NCI-H2196 treated with DMSO at 0.1 percent for 48 hours (cell line): Measurements from ENCODE around the gene ADIPOQ.
"Not testable (repeated sequence)": the region's sequence is repeated elsewhere in the genome, so short reads cannot be mapped to it uniquely, and the experiment has no call there.

Experiments
- DNase-seq: peaks from one replicate; lab custom pipeline; 2025; ENCODE audit not compliant: unreplicated experiment; lab: John Stamatoyannopoulos, UW

ADIPOQ gene

DNA sequence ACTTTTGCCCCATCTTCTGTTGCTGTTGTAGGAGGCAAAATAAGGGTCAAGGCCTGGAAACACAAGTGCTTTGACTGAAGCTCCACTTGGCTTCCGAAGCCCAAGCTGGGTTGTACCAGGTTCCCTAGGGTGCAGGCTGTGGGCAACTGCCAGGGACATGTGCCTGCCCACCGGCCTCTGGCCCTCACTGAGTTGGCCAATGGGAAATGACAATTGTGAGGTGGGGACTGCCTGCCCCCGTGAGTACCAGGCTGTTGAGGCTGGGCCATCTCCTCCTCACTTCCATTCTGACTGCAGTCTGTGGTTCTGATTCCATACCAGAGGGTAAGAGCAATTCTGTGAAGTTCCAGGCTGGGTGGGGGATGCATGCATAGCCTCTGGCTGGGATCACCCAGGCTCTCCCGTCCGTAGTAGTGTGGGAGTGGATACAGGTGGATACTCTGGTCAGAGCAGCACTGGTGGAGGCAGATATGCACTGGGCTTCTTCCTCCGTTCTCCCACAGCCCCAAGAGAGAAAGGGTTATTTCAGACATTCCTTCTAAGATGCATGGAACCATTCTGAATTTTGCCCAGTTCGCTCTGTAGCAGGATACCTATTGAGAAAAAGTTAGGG, at the start of gene ADIPOQ:
ADIPOQ (plus strand) TSS at position 285 of the 613 bp plus-strand sequence. CDS start 10,349 bp downstream, outside the sequence.
- no peak for DNase-seq

DNA sequence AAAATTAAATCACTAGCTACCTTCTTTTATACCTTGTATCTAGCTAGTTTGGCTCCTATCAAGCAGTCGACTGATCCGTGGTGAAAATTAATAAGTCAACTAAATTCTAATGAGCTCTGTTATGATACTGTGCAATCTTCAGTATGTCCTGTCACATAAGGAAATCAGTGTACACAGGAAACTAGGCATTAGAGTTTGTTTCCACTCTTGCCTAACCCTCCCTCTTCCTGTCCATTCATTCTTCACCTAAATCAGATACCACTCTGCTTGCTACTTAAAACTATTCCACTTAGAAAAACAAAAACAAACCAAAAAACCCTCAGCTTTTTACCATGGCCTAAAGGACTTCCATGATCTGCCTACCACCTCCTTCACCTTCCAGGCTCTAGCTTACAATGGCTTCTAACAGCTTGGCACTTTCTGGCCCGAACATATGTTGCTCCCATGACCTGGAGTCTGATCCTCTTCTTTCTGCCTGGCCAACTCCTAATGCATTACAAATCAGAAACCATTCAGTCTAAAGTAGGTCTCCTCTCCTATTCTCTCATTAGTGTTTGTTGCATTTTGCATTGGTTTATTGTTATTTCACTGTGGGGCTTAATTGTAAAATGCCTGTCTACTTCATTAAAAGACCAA, 44.2 kb upstream of the ADIPOQ start:
- DNase-seq = no peak

- DNase-seq = no peak
Measured at GRCh38 chr3:186800285-186800684, 42.2 kb upstream of the ADIPOQ start.

GRCh38 chr3:186802701-186803100, 39.8 kb upstream of the ADIPOQ start:
- no peak for DNase-seq

DNA sequence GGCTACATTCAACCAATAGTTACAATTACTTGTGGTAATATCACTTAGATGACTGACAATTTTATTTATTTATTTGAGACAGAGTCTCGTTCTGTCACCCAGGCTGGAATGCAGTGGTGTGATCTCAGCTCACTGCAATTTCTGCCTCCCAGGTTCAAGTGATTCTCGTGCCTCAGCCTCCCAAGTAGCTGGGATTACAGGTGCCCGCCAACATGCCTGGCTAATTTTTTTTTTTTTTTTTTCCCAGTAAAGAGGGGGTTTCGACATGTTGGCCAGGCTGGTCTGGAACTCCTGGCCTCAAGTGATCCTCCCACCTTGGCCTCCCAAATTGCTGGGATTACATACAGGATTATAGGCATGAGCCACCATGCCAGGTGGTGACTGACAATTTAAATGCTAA, 39.1 kb upstream of the ADIPOQ start:
- DNase-seq = not testable (repeated sequence)

- peak; percentile 91 for DNase-seq
Measured at GRCh38 chr3:186806089-186807055, 36.1 kb upstream of the ADIPOQ start, which contains the start of gene RFC4. RFC4 (minus strand) TSS chr3:186806482; CDS start chr3:186804713, 1,769 bp downstream.

GRCh38 chr3:186807231-186807630, 35.3 kb upstream of the ADIPOQ start:
- DNase-seq = no peak

GRCh38 chr3:186810336-186810996, 32.0 kb upstream of the ADIPOQ start:
- no peak for DNase-seq

- not testable (repeated sequence) for DNase-seq
Measured at GRCh38 chr3:186811313-186811712, 31.2 kb upstream of the ADIPOQ start.

GRCh38 chr3:186814100-186814499, 28.4 kb upstream of the ADIPOQ start:
- no peak for DNase-seq

GRCh38 chr3:186815435-186815834, 27.1 kb upstream of the ADIPOQ start:
- DNase-seq = no peak

GRCh38 chr3:186818516-186818915, 24.0 kb upstream of the ADIPOQ start:
- no peak for DNase-seq

DNA sequence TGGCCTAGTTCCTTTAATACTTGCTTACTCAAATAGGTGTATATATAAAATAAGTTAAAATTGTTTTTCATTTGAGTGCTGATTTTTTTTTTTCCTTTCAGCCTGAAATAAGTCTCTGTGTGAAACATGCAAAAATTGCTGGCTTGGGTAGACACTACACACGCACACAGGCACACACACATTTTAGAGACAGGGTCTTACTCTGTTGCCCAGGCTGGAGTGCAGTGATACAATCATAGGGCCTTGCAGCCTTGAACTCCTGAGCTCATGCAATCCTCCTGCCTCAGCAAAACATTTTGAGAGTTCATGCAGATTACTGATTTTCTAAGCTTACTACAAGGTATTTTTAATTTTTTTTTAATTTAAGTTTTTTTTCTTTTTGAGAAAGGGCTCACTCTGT, 23.6 kb upstream of the ADIPOQ start:
- DNase-seq = no peak

DNA sequence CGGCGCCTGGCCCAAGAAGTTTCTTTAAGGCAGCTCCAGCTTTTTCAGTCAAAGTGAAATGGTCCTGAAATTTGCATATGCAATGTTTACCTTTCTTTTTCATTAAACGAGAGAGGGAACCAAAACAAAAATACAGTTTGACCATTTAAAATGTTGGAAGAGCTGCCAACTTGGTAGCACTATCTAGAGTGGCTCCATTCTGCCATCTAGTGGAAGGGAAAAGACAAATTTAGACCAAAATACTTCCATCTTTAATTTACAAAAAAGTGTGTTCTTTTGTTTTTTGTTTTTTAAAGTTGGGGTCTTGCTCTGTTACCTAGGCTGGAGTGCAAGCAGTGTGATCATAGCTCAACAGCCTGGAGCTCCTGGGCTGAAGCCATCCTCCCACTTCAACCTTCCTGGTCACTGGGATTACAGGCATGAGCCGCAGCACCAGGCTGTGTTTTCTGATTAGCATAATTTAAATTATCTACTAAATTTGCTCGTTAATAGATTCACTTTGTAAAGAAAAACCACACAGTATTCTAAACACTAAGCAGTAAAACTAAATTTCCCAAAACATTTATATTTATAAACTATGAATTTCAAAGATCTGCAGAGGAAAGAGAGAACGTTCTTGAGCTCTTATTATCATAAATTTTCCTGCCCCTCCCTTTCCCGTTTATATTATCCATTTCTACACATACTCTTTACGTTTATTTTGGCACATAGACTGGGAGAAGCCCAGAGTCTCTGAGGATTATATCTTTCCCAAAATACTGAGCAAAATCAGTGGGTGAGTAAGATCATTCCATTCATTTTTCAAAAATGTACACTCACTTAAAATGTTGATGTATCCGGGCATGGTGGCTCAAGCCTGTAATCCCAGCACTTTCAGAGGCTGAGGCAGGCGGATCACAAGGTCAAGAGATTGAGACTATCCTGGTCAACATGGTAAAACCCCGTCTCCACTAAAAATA, 20.8 kb upstream of the ADIPOQ start:
- DNase-seq = peak; percentile 42

DNA sequence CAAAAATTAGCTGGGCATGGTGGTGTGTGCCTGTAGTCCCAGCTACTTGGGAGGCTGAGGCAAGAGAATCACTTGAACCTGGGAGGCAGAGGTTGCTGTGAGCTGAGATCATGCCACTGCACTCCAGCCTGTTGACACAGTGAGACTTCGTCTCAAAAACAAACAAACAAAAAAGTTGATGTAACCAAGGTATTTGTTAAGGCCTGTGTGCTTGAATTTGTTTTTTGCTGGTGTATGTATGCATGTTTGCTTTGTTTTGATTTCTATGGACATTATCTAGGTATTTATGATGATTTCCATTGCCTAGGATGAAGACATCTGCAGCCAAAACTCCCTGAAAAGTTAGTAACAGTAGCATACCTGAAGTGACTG, 20.1 kb upstream of the ADIPOQ start:
- DNase-seq = not testable (repeated sequence)

DNA sequence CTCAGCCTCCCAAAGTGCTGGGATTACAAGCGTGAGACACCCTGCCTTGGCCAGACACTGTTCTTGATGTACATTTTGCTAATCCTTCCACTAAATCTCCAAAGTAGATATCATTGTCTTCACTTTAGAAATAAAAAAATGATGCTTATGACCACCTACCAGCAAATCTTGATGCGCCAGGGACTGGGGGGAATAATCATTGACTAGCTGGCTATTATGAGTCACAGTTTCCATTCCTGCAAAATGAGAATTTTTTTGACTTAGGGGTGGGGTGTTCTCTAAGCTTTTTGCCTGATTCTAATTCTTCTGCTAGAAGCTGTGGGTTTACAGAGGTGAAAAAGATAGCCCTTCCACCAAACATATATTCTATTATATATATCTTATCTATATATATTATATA, 19.1 kb upstream of the ADIPOQ start:
- no peak for DNase-seq

GRCh38 chr3:186824430-186825139, 17.9 kb upstream of the ADIPOQ start:
- no peak for DNase-seq

DNA sequence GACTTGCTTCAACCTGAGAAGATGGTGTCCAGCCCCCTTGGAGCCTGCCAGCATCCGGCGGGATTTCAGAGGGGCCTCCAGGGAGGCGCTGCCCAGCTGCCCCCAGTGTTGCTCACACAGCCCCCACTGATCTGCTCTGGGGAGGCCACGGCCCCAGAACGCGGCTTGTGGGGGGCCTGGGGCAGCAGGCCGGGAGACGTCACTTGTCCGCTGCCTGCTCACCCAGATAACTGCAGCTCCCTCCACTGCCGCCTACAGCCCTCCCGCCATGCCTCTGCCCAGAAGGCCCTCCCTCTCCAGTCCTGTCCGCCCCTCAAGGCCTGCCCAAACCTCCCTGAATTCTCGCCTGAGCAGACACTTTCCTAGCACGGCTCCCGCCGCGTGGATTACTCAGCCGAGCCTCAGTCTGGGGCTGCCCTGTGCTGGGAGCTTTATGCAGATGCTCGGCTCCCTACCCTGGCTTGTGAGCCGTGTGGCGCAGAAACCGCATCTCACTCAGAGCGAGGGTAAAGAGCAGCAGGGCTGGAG, 17.2 kb upstream of the ADIPOQ start:
- no peak for DNase-seq

- no peak for DNase-seq
Measured at GRCh38 chr3:186825872-186826409, 16.6 kb upstream of the ADIPOQ start.
